HG02642 (cell line): ENCODE measurements around the gene CLDN11.

Experiments used
- ATAC-seq: cut with Tn5 transposase; IDR thresholded peaks from one replicate; pipeline ENCODE4 v1.9.1; 2021; ENCODE audit warnings: mild to moderate bottlenecking; ENCODE audit not compliant: unreplicated experiment, poor library complexity

Gene CLDN11

GRCh38 chr3:170425491-170426239 is 7.0 kb downstream of the CLDN11 start:
- ATAC-seq = no peak

GRCh38 chr3:170426240-170426797 is 7.7 kb downstream of the CLDN11 start:
- no peak for ATAC-seq

- ATAC-seq = no peak
Observed at GRCh38 chr3:170428095-170428494, 9.4 kb downstream of the CLDN11 start.

DNA sequence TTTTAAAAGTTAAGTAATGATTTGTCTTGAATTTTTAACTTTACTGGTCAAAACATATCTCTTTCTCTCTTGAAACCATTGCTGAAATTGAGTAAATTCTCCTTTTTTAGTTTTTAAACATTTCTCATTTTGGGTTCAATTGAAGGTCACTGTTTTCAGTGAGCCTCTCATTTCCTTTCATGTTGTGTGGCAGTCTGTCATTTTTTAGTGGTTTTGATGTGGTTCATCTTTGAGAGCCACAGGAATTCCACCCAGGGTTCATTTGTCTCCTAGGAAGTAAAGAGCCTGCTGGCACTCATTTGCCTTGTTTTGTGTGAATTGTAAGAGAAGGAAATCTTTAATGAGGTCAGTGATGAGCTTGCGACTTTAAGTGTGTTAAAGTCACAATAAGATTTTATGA is 10.4 kb downstream of the CLDN11 start:
- ATAC-seq = no peak

- ATAC-seq = no peak
Observed at GRCh38 chr3:170431054-170431453, 12.4 kb downstream of the CLDN11 start.

- ATAC-seq = no peak
Observed at GRCh38 chr3:170432416-170432815, 13.7 kb downstream of the CLDN11 start.

- ATAC-seq = no peak
Observed at GRCh38 chr3:170436697-170437096, 18.0 kb downstream of the CLDN11 start.

GRCh38 chr3:170437176-170437575 is 18.5 kb downstream of the CLDN11 start:
- ATAC-seq = no peak

DNA sequence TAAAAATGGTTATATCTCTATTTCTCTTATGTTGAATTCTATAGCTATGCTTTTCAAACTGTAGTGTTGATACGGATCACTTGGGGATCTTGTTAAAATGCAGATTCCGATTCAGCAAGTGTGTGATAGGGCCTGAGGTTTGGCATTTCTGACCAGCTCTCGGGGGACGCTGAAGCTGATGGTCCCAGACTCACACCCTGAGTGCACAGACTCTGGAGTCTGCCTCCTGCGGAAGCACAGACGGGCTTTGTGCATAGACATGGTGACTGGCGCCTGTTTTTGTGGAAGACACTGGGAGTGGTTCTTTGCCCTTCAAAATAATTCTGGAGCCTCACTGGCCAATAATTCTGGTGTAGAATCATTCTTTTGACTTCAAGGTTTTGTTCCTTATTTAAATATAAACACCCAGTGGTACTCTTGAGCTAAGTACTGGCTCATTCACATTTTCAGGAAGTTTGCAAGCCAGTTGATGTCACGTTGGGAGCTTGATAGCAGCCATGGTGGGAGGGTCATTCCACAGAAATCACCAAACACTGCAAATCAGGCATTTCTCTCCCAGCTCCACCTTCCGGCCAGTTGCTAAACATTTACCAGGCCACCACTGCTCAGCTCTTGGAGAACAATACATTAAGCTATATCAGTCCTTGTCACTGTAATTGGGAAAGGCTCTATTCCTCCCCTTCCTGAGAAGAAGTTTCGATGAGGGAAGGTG is 19.2 kb downstream of the CLDN11 start:
- no peak for ATAC-seq

DNA sequence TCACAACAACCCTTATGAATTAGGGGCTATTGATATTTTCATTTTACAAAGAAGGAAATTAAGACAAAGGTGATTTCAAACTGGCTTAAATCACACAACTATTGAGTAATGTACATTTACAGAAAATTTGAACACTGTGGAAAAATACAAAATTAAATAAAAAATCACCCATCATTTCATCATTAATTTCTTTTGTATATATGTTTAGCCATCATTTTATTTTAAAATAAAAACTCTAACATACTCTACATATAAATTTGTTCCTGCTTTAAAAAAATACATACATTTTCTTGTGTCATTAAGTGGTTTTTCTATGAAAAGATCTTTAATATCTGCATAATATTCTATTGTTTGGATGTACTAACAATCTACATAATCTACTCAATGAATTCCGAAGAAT is 20.2 kb downstream of the CLDN11 start:
- no peak for ATAC-seq

GRCh38 chr3:170440344-170440743 is 21.7 kb downstream of the CLDN11 start:
- no peak for ATAC-seq

DNA sequence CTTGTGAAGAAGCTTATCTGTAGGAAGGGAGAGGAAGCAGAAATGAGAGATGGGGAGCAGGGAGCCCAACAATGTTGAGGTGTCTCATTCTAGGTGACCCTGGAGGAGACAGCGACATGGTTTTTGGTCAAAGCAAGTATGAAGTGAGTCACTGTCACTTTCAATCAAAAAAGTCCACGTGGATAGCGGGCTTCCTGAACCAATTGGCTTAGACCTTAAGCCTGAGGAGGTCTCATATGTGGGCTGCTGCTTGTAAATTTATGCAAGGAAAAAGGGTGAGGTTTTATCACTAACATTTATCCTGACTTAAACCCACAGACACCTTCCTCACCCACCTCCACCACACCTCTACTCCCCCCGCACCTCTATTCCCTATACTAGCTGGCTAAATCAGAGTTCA is 22.7 kb downstream of the CLDN11 start:
- no peak for ATAC-seq

GRCh38 chr3:170442947-170443346 is 24.3 kb downstream of the CLDN11 start:
- ATAC-seq = no peak

GRCh38 chr3:170443457-170443856 is 24.8 kb downstream of the CLDN11 start:
- no peak for ATAC-seq

DNA sequence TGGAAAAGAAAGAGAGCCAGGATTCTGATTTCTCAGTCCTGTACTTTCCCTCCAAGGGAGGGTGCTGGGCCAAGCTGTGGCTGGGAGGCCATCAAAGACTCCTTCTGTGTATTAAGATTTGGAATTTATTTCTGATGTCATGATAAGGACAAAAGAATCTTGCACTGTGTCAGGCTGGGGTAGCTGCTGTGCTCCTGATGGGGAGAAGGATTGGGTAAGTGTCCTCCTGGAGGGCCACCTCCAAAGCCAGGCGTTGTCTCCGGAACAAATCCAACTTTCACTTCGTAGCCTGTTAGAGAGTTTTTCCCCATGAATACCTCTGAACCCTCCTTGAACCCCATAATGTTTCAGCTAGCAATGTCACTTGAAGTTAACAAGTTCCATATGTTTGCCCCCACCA is 29.9 kb downstream of the CLDN11 start:
- no peak for ATAC-seq

GRCh38 chr3:170450039-170450438 is 31.4 kb downstream of the CLDN11 start:
- ATAC-seq = no peak

DNA sequence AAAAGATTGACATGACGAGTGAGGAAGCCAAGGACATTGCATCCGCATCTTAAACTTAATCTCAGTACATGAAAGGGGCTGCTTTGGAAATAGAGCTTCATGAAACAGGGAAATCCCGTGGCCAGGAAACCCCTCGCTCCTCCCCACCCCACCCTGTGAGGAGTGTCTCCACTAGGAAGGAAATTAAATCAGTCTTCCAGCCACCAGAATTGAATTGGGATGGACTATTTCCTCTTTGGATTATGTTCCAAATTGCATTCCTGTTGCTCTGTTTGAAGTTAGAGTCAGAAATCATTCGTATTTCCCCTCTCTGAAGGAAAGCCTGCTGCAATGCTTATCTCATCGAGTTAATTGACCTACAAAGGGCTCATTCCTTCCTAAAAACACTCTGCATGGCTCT is 35.8 kb downstream of the CLDN11 start:
- no peak for ATAC-seq

DNA sequence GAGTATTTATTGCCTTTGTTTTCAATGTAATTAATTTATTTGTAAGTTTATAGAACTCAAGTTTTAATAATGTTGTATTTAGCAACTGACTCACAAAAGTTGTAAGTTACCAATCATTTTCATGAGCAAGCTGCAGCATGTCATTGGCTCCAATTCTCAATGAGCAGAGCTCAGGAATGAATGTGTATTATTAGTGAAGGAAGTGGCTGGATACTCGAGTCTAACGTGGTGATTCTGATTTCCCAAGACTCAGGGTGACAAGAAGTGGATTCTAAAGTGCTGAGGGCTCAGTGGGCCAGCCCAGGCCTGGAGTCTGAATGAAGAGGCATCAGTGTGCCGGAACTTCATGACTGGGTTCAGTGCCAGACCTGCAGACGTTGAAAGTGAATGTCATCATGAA is 39.6 kb downstream of the CLDN11 start:
- ATAC-seq = no peak

DNA sequence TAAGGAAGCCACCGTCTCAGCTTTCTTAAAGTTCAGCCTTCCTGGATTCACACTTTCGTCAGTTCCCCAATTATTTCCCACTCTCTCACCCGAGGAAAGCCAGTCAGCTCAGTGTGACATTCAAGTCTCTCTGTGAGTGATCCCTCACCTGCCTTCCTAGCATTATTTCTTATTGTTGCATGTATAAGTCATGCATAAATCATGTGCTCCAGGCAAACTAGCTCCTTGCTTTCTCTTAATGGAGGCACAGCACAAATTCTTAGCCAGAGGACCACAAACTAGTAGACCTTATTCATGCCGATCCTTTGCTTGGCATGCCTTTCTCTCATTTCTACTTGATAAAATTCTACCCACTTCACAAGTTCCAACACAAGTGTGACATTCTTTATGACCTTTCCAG is 44.3 kb downstream of the CLDN11 start:
- ATAC-seq = no peak

DNA sequence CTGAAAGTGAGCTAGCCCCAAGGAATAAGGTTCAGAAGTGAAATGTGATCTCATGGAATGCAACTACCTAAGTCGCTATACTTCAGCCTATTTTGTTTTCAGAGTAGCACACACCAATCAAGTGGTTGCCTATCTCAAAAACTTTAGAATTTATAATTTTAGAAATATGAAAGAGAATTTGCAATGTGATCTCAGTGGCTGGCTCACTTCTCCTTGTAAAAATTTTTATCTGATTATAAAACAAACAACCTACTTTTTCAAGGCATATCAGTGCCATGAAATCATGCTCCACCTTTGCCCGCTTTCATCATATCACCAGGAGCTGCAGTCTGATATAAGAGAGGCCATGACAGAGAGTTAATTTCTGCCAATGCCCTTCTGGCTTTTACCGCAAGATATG is 47.3 kb downstream of the CLDN11 start:
- no peak for ATAC-seq

DNA sequence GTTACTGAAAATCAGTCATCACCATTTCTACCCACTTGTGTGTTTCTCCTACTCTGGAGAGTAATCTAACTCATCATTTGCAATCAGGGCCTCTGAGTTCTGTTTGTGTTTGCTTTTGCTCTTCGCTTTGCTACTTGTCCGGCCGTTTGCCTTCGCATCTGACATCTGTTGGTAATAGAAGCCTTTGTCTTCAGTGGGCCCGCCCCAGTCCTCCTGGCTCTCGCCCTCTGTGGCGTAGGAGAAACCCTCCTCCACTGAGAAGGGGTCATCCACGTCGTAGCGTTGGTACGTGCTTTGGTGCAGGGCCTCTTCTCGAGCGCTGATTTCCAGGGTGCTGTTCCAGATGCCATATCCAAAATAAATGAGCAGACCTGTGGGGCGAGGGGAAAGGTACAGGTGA is 48.3 kb downstream of the CLDN11 start:
- no peak for ATAC-seq
